ENCODE results near the gene GEMIN5. TPM values are rescaled to one million over a fixed set of nuclear protein-coding genes. Genes with fewer than 3 reads are reported as not detected.
"Not testable (repeated sequence)": the region's sequence is repeated elsewhere in the genome, so short reads cannot be mapped to it uniquely, and the experiment has no call there.

GEMIN5 gene
- total RNA-seq, 2 experiments from 2014 or later, result 2.7 to 3.7 TPM

DNA sequence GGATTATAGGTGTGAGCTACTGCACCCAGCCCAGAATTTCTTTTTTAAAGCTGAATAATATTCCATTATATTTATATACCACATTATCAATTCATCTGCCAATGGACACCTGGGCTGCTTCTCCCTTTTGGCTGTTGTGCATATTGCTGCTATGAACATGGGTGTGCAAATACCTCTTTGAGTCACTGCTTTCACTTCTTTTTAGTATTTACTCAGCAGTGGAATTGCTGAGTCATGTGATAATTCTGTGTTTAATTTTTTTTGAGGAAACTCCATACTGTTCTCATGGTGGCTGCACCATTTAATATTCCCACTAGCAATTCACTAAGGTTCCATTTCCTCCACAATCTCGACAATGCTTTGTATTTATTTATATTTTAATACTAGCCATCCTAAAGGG lies 39.4 kb upstream of the GEMIN5 start:
- Histone ChIP-seq H3K4me3 (ENCODE audit: low read length) (no peak overlapping the region), H3K4me1 (ENCODE audit: insufficient read depth, low read length) (no peaks in the 10 kb centered on the region), H3K36me3 (ENCODE audit: insufficient read depth, low read length) (no peaks in the 10 kb centered on the region), H3K27ac (ENCODE audit: low read depth in 1 of 2, low read length in 2 of 2) (no peak overlapping the region), H3K9me3 (ENCODE audit: control insufficient read depth in 1 of 2, insufficient read depth in 1 of 2, low read length in 2 of 2) (peaks cover 0 to 6% of the 10 kb centered on the region in 2 experiments), H3K27me3 (ENCODE audit: control insufficient read depth in 1 of 2, insufficient read depth in 2 of 2, low read length in 2 of 2) (no peaks in the 10 kb centered on the region)
- no peaks in the 10 kb centered on the region for H3K27me3 Mint-ChIP-seq
- ATAC-seq (ENCODE audit: poor library complexity) (no peak), DNase-seq (no peak)
- H3K4me1 Mint-ChIP-seq (ENCODE audit: low read depth), result no peaks in the 10 kb centered on the region
- no peaks in the 10 kb centered on the region for H3K9me3 Mint-ChIP-seq
- TF ChIP-seq, protein P1, sequence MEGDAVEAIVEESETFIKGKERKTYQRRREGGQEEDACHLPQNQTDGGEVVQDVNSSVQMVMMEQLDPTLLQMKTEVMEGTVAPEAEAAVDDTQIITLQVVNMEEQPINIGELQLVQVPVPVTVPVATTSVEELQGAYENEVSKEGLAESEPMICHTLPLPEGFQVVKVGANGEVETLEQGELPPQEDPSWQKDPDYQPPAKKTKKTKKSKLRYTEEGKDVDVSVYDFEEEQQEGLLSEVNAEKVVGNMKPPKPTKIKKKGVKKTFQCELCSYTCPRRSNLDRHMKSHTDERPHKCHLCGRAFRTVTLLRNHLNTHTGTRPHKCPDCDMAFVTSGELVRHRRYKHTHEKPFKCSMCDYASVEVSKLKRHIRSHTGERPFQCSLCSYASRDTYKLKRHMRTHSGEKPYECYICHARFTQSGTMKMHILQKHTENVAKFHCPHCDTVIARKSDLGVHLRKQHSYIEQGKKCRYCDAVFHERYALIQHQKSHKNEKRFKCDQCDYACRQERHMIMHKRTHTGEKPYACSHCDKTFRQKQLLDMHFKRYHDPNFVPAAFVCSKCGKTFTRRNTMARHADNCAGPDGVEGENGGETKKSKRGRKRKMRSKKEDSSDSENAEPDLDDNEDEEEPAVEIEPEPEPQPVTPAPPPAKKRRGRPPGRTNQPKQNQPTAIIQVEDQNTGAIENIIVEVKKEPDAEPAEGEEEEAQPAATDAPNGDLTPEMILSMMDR (IDR thresholded peaks at IDR 0.05), result no peak
- intact Hi-C loops (cut with DNase I, micrococcal nuclease), result no loop called here
- H3K36me3 Mint-ChIP-seq (ENCODE audit: low read depth), result peaks cover 4% of the 10 kb centered on the region
- POLR2A ChIA-PET, result no interaction called here
- CTCF ChIA-PET, result no interaction called here
- no peak overlapping the region for H3K4me3 Mint-ChIP-seq
- no peak overlapping the region for H3K27ac Mint-ChIP-seq

DNA sequence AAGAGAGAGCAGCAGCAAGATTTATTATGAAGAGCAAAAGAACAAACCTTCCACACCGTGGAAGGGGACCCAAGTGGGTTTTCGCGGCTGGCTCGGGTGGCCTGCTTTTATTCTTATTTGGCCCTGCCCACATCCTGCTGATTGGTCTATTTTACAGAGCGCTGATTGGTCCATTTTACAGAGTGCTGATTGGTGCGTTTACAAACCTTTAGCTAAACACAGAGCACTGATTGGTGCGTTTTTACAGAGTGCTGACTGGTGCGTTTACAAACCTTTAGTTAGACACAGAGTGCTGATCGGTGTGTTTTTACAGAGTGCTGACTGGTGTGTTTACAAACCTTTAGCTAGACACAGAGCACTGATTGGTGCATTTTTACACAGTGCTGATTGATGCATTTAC lies 38.1 kb upstream of the GEMIN5 start:
- H3K9me3 Mint-ChIP-seq; H3K4me1 Mint-ChIP-seq (ENCODE audit: low read depth); H3K27me3 Mint-ChIP-seq; POLR2A ChIA-PET; H3K27ac ChIP-seq (ENCODE audit: low read depth in 1 of 2, low read length in 2 of 2); DNase-seq; H3K36me3 Mint-ChIP-seq (ENCODE audit: low read depth); H3K4me3 ChIP-seq (ENCODE audit: low read length); CTCF ChIA-PET; H3K4me3 Mint-ChIP-seq; intact Hi-C loops (cut with DNase I, micrococcal nuclease); H3K9me3 ChIP-seq (ENCODE audit: control insufficient read depth in 1 of 2, insufficient read depth in 1 of 2, low read length in 2 of 2); ATAC-seq (ENCODE audit: poor library complexity); H3K36me3 ChIP-seq (ENCODE audit: insufficient read depth, low read length); H3K4me1 ChIP-seq (ENCODE audit: insufficient read depth, low read length); H3K27ac Mint-ChIP-seq; H3K27me3 ChIP-seq (ENCODE audit: control insufficient read depth in 1 of 2, insufficient read depth in 2 of 2, low read length in 2 of 2): not testable (repeated sequence)

DNA sequence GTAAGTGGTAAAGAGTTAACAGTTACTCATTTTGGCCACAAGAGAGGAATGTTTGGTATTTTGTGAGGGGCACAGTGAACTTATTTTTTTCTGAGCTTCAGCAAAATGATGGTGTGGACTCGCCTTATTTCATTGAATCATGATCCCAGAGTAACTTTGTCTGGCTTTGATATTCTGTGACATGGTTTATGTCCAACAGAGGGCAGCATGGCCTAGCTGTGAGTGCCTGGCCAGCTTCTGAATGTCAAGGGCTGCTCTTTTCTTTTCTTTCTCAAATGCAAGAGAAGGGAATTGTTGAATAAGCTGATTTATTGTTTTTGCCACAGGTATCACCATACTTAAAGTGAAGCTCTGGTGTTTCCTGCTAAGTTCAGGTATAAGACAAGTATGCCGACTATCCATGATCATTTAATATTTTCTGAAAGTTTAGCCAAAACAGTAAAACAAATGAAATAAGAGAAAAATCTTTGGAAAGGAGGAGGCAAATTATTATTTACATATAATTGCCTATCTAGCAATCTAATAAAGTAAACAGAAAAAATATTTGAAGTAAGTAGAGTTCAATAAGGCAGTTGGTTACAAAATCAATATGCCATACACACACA lies 34.6 kb upstream of the GEMIN5 start:
- no peaks in the 10 kb centered on the region for H3K27me3 Mint-ChIP-seq
- Histone ChIP-seq H3K36me3 (ENCODE audit: insufficient read depth, low read length) (peaks cover 19% of the 10 kb centered on the region), H3K4me1 (ENCODE audit: insufficient read depth, low read length) (no peaks in the 10 kb centered on the region), H3K27ac (ENCODE audit: low read depth in 1 of 2, low read length in 2 of 2) (no peak overlapping the region), H3K9me3 (ENCODE audit: control insufficient read depth in 1 of 2, insufficient read depth in 1 of 2, low read length in 2 of 2) (peaks cover 0 to 6% of the 10 kb centered on the region in 2 experiments), H3K4me3 (ENCODE audit: low read length) (no peak overlapping the region), H3K27me3 (ENCODE audit: control insufficient read depth in 1 of 2, insufficient read depth in 2 of 2, low read length in 2 of 2) (no peaks in the 10 kb centered on the region)
- H3K27ac Mint-ChIP-seq, result no peak overlapping the region
- H3K4me3 Mint-ChIP-seq, result no peak overlapping the region
- TF ChIP-seq, protein P1 (IDR thresholded peaks at IDR 0.05), result no peak
- no peaks in the 10 kb centered on the region for H3K9me3 Mint-ChIP-seq
- POLR2A ChIA-PET, result no interaction called here
- ATAC-seq (ENCODE audit: poor library complexity) (no peak), DNase-seq (peak in 1 of 14 experiments; percentile 3)
- CTCF ChIA-PET, result interaction anchor here (1.0 kb wide), 1 partner anchor 15 kb away, joined by 3 read pairs; no protein-coding TSS in a partner anchor
- no peaks in the 10 kb centered on the region for H3K4me1 Mint-ChIP-seq (ENCODE audit: low read depth)
- H3K36me3 Mint-ChIP-seq (ENCODE audit: low read depth), result peaks cover 30% of the 10 kb centered on the region
- intact Hi-C loops (cut with DNase I, micrococcal nuclease), result no loop called here

DNA sequence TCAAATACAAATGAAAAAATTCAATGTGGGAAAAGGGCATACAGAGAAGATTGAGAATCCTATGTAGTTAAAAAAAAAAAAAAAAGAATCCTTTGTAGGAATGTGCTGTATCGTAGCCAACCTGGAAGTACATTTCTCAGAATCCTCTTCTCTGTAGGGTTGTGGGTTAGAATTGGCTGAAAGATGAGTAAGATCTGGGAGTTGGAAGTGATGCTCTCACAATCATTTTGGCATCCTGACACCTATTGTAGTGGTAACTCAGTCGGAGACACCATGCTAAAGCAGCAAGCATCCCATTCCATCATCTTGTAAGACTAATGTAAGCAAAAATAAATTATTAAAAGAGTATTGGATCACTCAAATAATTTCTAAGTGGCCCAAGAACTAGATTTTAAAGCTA lies 33.5 kb upstream of the GEMIN5 start:
- no peak overlapping the region for H3K27ac Mint-ChIP-seq
- CTCF ChIA-PET, result no interaction called here

More for the DNA sequence above, 33.5 kb upstream of the GEMIN5 start:
- no peak overlapping the region for H3K27ac ChIP-seq (ENCODE audit: low read depth in 1 of 2, low read length in 2 of 2)
- H3K27me3 Mint-ChIP-seq, result no peaks in the 10 kb centered on the region
- H3K36me3 ChIP-seq (ENCODE audit: insufficient read depth, low read length), result peaks cover 30% of the 10 kb centered on the region
- H3K36me3 Mint-ChIP-seq (ENCODE audit: low read depth), result peaks cover 40% of the 10 kb centered on the region
- H3K4me1 Mint-ChIP-seq (ENCODE audit: low read depth), result no peaks in the 10 kb centered on the region
- no peaks in the 10 kb centered on the region for H3K9me3 Mint-ChIP-seq
- no peak for ATAC-seq (ENCODE audit: poor library complexity)
- no peak overlapping the region for H3K4me3 ChIP-seq (ENCODE audit: low read length)
- DNase-seq, result no peak
- POLR2A ChIA-PET, result no interaction called here
- no peak overlapping the region for H3K4me3 Mint-ChIP-seq
- no peaks in the 10 kb centered on the region for H3K27me3 ChIP-seq (ENCODE audit: control insufficient read depth in 1 of 2, insufficient read depth in 2 of 2, low read length in 2 of 2)
- TF ChIP-seq, protein P1 (IDR thresholded peaks at IDR 0.05), result no peak
- peaks cover 0 to 6% of the 10 kb centered on the region in 2 experiments for H3K9me3 ChIP-seq (ENCODE audit: control insufficient read depth in 1 of 2, insufficient read depth in 1 of 2, low read length in 2 of 2)
- intact Hi-C loops (cut with DNase I, micrococcal nuclease), result no loop called here
- H3K4me1 ChIP-seq (ENCODE audit: insufficient read depth, low read length), result no peaks in the 10 kb centered on the region

All from CD4-positive, alpha-beta T cell (primary cell).